NOMO-1 treated with DMSO at 0.1 percent for 48 hours (cell line): ENCODE measurements around the gene AKAP13.
"Not testable (repeated sequence)": the region's sequence is repeated elsewhere in the genome, so short reads cannot be mapped to it uniquely, and the experiment has no call there.

Experiments
- DNase-seq: peaks from one replicate; lab custom pipeline; 2025; ENCODE audit not compliant: unreplicated experiment; lab: John Stamatoyannopoulos, UW

AKAP13 gene

GRCh38 chr15:85412066-85412465, 31.7 kb downstream of the AKAP13 start:
- peak; percentile 49 for DNase-seq

DNA sequence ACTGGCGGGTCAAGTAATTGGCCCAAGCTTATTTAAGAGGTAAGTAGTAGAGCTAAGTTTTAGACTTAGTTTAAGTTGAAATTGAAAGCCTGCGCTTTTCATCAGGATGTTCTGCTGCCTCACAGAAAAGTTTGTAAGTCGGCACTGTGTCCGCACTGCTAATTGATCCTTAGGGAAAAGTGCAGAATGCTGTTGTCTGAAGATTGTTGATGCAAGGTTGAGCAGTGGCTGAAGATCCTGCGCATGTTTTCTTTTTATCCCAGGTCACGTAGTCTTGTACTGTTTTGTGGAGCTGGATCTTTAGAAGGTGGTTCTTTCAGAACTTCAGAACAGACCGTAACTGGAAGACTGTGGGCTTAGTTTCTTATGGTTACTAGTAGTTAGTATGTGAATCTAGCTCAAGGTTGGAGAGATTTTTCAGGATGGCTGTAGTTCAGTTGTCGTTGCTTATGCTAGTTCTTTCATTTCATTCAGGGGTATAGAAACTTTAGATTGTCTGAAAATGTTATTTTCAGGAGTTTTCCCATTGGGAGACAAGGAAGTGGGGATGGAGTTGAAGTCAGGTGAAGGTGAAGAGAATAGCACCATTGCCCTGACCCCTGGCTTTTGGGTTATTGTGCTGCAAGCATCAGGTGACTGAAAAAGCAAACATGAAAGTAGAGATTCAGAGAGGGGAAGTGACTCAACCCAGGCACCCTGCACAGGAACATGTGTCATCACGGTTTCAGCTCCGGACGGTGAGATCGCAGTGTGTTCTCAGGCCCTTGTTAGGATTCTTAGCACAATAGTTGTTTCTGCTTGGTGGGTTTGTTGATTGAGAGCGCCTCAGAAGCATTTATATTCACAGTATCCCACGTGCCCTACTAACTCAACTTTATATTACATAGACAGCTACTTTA, 32.8 kb downstream of the AKAP13 start:
- DNase-seq, result peak; percentile 84

DNA sequence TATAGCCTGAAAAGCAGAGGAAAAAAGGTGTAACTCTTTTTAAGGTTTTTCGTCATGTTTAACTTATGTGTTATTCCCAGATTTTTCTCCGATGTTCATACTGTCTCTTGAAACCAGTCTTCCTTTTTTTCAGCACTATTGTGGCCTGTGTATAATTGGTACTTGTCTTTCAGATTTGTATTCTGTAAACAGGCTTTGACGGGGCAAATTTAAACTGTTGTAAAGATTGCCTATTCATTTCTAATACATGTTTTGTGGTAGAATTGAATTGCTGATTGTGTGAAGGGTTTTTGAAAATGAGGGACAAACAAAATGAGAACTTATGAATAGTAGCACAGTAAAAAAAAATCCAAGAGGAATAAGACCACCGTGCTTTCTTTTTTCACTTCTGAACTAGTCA, 33.6 kb downstream of the AKAP13 start:
- DNase-seq, result no peak

- peak; percentile 64 for DNase-seq
Observed at GRCh38 chr15:85414495-85414894, 34.1 kb downstream of the AKAP13 start.

GRCh38 chr15:85414991-85415390, 34.6 kb downstream of the AKAP13 start:
- DNase-seq, result no peak

DNA sequence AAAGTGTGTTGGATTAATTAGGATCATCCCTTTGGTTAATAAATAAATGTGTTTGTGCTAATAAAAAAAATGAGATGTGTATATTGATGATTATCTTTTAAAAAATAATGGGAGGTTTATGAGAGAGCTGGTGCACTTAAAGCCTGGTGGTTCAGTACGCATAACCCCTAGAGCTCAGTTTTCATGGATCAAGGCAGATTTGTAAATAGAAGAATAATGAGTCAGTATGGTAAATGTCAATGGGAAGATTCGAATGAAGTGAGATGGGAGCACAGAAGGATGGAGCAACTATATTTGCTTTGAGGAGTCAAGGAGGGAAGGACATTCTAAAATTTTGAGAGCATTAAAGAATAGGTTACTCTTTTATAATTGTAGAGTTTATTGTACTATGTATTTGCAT, 35.4 kb downstream of the AKAP13 start:
- DNase-seq, result no peak

GRCh38 chr15:85417276-85417675, 36.9 kb downstream of the AKAP13 start:
- no peak for DNase-seq

GRCh38 chr15:85419161-85419560, 38.8 kb downstream of the AKAP13 start:
- no peak for DNase-seq

DNA sequence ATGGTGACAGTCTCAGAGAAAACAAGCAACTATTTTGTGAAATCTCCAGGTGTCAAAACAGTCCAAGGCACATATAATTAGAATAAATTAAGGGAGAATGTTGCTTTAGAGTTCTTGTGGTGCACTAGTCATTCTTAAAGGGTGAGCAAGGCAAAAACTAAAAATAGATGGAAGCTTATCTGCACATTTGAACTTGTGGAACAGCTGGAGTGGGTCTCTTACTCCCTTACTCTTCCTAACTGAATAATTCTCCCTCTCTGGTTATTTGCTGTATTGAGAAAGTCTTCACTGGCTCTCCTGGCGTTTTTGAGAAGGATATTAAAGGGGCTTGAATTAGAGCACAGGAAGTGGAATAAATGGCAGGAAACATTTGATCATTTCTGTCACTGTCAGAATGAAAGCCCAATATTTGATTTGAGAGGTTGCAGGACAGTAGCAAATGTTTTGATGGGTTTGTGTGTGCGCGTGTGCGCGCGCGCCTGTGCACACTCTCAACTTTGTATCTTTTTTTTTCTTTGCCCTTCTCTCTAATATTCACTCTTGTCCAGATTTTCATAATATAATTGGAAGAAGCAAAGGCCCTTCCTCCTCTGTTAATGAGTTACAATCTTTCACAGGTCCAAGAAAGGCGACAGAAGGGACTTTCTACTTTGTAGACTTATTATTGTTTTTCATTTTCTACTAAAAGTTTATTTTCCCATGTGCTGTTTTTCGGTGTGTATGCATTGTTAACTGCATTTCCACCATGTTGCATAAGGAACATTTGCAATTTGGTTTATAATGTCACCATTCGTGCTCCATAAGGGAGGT, 40.9 kb downstream of the AKAP13 start:
- no peak for DNase-seq

GRCh38 chr15:85422607-85423006, 42.2 kb downstream of the AKAP13 start:
- DNase-seq, result no peak

DNA sequence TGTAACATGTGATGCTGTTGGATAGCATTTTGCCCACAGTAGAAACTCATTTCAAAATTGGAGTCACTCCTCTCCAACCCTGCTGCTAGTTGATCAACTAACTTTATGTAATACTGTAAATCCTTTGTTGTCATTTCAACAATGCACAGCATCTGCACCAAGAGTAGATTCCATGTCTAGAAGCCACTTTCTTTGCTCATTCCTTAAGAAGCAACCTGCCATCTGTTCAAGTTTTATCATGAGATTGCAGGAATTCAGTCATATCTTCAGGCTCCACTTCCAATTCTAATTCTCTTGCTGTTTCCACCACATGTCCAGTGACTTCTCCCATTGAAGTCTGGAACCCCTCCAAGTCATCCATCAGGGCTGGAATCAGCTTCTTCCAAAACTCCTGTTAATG, 42.9 kb downstream of the AKAP13 start:
- no peak for DNase-seq

DNA sequence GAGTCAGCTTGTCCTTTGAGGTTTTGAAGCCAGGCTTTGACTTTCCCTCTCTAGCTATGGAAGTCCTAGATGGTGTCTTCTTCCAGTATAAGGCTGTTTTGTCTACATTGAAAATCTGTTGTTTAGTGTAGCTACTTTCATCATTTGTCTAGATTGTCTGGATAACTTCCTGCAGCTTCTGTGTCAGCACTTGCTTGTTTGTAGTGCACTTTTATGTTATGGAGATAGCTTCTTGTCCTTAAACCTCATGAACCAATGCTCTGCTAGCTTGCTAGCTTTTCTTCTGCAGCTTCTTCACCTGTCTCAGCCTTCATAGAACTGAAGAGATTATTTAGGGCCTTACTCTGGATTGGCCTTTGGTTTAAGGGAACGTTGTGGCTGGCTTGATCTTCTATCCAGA, 43.8 kb downstream of the AKAP13 start:
- no peak for DNase-seq

GRCh38 chr15:85426481-85426880, 46.1 kb downstream of the AKAP13 start:
- no peak for DNase-seq

DNA sequence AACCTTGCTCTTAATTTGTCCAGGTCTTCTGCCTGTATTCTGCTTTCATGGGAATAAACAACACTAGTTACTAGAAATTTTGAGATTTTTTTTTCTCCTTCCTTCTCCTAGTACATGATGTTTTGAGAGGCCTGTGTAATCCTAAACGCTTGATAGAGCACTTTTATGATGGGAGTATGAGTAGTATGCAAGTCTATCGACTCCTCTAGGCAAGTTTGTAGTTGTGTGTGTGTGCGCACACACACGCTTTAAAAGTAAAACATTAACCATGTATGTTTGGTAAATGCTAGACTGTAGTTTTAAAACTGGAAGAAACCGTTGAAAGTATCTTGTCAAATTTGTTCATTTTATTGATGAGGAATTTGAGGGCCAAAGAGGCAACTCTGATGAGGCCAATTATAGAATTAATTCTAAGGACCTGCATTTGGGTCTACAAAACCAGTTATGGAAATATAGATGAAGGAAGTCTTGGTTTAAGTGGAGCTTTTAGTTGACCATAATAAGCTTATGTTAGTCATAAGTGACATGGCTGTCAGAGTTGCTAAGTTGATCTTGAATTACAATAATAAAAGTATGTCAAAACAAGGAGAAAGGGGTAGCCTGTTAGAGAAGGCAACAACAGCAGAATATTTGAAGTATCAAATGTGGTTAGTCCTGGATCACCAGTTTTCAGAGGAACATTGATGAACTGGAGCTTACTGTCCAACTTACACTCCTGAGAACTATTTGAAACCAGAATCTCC, 47.1 kb downstream of the AKAP13 start:
- no peak for DNase-seq

GRCh38 chr15:85429522-85429921, 49.1 kb downstream of the AKAP13 start:
- no peak for DNase-seq

GRCh38 chr15:85430406-85431204, 50.2 kb downstream of the AKAP13 start:
- DNase-seq, result no peak

GRCh38 chr15:85439996-85440395, 59.6 kb downstream of the AKAP13 start:
- DNase-seq, result no peak

GRCh38 chr15:85440451-85440850, 60.0 kb downstream of the AKAP13 start:
- DNase-seq, result no peak

DNA sequence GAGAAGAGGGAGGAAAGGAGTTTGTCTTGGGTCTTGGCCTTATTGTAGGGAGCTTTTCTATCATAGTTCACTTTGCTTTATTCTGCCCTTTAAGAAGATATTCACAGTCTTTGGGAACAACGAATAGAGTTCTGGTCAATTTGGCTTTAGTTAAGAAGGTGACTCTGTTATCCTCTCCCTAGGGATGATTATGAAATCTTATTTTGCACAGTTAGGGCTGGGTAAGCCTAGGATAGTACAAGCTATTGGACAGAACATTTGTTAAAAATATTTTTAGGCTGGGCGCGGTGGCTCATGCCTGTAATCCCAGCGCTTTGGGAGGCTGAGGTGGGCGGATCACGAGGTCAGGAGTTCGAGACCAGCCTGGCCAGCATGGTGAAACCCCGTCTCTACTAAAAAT, 61.5 kb downstream of the AKAP13 start:
- not testable (repeated sequence) for DNase-seq

DNA sequence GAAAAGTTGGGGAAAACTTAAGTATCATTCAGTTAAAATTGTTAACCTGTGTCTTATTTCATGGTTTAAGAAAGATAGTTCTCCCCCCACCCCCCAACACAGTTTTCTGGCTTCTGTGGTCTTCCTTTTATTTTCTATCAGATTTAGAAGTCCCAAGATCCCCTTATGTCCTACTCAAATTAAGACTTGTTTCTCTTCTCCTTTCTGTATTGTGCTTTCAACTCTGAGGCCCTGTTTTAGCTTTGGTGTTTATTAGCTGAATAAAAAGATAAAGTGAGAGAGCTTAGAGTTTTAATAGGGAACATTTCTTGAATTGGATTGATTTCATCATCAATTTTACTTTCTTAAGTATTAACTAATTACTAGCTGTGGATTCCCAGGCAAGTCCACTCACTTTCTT, 62.6 kb downstream of the AKAP13 start:
- peak; percentile 19 for DNase-seq
